ENCODE data around the gene SEPTIN7.
A peak's percentile ranks its signal among the peaks of the same experiment; 100 is the strongest.

Gene SEPTIN7

DNA sequence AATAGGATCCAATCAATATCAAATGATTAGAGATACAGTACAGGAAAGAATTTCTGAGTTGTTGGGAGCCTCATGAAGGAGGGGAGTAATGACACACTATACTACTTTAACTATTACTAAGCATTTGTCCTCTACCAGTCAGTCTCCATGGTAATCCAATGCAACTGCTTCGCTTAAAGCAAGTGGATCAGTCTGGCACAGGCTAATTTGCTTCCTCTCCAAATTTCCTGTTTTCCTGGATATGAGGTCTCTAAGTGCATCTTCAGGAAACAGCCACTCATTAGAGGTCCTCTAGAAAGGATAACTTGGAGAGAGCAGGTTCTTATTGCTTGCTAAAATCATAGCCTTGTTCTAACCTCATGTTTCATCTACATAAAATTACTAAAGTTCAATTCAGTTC is 8.4 kb upstream of the SEPTIN7 start:
- DNase-seq = no peak

DNA sequence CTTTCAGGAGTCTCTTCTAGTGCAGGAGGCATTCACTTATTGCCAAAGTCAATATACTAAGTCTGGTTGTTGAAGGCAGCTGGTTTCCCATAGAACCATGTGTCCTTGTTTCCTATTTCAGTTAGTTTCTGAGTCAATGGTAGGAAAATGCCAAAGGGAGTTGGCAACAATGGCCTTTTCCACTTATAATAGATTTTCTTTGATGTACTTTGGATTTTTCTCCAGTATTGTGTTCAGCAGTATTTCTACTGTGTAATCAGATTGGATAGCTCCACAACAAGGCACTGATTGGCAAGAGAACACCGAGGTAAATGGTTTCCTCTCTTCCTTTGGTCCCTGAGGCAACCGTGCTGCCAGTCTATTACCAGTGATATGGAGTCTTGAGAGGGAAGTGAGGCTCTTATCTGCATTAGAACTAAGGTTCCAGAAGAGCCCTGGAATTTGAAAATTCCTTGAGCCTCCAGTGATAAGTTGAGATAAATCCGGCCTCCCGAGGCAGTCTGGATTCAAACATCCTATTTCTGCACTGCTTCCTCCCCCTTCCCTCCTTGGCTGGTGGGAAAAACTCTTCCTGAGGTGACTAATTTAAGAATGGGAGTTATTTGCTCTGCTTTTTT is 7.9 kb upstream of the SEPTIN7 start:
- no peak for DNase-seq

DNA sequence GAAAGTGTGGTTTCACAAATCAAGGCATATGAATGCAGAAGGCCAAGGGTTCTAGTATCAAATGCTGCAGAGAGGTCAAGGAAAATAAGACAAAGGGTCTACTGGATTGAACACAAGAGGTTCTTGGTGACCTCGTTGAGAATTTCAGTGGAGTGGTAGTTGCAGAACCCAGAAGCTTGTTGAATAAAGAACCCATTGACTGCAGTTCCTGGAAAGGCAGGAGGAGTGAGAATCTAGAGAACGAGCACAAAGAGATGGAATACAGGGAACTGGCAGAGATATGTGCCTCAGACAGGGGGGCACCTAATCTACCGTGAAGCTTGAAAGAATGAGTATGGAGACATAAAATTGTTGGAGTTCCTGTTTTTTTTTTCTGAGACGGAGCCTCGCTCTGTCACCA is 3.5 kb upstream of the SEPTIN7 start:
- no peak for DNase-seq

DNA sequence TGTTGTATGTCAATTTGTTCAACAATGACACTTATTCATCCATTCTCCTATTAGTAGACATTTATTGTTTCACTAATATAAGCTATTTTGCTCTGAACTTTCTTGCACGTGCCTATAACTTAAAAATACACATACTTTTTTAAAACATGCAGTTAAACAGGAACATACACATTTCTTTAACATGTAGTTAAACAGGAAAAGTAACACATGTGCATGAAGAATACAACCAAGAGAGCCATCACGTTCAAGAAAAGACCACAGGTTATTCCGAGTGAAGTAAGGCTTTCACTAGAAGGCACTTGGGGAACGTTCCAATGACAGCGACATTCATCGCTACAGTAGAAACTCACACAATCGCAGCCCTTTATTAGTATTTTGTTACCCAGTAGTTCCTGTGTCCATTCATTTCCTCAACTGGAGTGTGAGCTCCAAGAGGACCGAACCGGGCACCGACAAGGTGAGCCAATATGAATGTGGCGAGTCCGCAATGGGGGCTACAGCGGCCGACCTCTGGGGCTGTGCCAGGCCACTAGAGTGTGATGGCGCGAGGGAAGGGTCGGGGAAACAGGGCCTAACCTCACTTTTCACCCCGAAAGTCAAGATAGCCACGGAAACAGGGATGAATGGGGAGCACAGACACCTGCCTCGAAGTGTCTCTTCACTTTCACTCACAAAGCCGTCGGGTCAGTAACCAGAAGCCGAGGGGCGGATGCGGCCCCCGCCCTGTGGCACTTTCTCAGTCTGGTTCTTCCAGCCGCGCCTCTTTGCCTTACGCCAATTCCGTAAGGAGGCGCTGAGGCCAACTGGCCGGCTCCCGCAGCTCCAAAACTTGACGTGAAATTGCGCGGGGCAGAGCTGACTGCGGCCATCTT is 775 bp upstream of the SEPTIN7 start:
- DNase-seq = peak; percentile 83

DNA sequence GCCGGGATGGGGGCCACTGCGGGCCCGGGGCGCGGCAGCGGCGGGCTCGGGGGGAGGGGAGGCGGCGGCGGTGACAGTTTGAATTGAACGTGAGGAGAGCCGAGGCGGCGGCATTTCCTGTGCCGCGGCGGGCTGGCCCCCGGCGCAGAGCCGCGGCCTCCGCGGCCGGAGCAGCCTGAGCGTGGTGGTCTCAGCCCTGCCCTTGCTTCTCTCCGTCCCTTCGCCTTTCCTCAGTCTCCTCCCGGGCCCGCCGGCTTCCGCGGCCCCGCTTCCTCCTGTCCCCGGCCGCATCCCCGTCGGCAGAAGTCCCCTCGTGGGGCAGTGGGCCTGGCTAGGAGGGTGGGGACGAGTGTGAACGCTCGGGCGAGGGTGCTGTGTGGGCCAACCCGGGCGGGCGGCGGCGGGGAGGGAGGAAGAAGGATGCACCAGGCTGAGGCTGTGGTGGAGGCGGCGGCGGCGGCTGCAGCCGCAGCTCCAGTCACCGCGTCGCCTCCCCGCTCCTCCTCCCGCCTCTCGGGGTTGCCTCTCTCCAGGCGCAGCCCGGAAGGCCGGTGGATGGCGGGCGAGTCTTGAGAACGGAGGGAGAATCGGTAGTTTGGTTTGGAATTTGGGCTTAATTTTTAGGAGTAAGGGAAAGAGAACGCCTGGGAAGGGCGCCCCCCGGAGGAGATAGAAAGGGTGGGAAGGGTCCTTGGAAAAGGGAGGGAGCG is 690 bp downstream of the SEPTIN7 start:
- DNase-seq = peak; percentile 82

DNA sequence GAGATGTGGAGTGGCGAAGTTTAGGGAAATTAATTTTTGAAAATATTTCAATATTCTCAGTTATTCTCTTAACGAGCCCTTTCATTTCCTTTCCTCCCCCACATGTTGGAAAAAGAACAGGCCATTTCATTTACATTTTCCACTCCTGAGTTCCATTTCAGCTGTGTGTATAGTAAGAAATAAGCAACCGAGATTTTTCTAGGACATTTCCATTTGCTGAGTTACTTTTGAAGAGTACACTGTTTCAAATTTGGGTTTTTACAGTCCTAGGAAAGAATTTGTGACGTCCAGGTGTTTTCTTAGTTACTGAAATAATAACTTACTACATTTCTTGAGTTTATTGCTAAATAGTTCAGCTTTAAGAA is 1.2 kb downstream of the SEPTIN7 start:
- DNase-seq = no peak

DNA sequence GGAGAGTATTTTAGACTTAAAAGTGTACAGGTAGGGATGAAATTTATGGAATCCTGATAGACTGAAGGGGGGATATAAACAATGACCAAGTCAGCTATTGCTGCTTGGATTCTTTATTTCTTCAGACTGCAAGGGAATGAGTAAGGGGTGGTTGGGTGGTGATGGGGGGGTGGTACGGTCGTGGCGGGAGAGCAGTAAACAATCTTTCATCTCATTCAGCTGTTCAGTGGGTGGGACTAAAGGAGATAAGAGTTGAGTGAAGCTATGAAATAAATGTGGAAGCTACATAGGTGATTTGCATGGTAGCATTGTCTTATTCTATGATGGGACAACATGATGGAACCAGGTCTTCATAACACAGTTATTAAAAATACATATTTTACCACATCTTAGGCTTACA is 1.8 kb downstream of the SEPTIN7 start:
- DNase-seq = peak; percentile 59

DNA sequence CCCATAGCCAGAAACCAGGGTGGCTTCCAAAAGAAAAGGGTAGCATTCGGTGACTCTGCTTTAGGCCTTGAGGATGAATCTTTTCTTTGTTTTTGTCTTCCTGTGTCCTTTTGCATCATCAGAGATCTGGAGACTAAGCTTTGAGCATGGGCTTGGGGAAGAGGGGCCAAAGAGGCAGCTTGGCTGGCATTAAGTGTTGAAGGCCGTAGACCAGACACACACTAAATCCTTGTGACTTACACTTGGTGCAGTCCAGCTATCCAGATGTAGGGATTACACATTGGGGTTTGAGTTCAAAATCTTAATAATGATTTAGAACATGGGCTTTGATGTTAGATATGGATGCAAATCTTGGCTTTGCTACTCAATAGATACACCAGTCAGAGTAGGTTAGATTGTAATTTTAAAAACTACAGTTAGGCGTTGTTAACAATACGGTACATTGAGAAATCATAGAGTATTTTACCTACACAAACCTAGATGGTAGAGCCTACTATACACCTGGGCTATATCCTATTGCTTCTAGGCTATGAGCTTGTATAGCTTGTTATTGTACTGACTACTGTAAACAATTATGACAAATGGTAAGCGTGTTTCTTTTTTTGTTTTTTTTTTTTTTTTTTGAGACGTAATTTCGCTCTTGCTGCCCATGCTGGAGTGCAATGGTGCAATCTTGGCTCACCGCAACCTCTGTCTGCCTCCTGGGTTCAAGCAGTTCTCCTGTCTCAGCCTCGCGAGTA is 3.5 kb downstream of the SEPTIN7 start:
- no peak for DNase-seq

DNA sequence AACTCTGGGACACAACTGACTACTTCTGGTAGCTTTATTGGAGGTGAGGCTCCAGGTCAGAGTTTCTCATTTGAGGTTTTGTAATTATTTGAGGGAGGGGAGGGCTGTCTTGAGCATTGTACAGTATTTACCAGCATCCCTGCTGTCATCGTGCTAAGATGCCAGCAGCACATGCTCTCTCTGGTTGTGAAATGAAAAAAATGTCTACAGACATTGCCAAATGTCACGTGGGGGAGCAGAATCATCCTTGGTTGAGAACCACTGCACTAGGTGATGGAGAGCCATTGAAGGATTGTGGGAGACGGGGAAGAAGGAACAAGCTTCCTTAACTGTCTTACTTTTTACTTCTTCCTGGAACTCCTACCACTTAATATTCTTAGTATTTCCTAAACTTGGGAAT is 5.0 kb downstream of the SEPTIN7 start:
- DNase-seq = peak; percentile 8

DNA sequence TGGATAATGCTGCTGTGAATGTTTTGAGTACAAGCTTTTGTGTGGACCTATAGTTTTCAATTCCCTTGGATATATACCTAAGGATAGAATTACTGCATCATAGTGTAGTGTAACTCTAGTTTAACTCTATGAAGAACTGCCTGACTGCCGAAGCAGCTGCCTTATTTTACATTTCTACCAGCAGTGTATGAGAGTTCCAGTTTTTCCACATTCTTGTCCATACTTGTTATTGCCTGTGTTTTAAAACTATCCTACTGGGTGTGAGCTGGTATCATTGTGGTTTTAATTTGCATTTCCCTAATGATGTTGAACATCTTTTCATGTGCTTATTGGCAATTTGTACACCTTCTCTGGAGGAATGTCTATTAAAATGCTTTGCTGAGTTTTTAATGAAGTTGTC is 15.7 kb downstream of the SEPTIN7 start:
- no peak for DNase-seq

DNA sequence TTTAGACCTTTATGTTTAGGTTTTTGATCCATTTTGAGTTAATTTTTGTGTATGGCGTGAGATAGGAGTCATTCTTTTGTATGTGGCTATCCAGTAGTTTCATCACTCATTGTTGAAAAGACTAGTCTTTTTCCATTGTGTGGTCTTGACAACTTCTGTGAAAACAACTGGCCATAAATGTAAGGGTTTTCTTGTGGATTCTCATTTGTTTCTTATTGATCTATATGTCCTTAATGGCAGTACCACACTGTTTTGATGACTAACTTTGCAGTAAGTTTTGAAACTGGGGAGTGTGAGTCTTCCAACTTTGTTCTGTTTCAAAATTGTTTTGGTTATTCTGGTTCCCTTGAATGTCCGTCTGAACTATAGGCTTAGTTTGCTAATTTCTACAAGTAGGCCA is 16.3 kb downstream of the SEPTIN7 start:
- no peak for DNase-seq

DNA sequence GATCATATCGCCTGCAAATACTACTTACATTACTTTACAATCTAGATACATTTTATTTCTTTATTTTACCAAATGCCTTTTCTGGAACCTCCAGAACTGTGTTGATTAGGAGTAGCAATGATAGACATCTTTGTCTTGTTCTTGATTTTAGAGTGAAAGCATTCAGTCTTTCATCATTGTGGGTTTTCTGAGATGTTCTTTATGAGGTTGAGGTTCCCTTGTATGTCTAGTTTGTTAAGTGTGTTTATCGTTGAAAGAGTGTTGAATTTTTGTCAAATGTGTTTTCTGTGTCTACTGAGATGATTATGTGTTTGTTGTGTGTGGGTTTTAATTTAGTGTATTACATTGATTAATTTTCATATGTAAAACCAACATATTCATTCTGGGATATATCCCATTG is 17.1 kb downstream of the SEPTIN7 start:
- DNase-seq = no peak

DNA sequence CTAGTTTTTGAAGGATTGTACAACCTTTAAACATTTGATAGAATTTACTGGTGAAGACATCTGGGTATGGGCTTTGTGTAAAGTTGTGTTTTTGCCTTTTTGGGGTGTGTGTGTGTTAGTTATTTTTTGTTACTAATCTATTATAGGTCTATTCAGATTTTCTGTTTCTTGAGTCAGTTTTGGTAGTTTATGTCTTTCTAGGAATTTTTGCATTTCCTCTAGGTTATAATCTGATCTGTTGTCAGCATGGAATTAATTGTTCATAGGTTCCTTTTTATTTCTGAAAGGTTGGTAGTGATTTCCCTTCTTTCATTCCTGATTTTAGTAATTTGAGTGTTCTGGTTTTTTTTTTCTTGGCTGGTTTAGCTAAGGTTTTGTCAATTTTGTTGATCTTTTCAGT is 17.7 kb downstream of the SEPTIN7 start:
- no peak for DNase-seq

DNA sequence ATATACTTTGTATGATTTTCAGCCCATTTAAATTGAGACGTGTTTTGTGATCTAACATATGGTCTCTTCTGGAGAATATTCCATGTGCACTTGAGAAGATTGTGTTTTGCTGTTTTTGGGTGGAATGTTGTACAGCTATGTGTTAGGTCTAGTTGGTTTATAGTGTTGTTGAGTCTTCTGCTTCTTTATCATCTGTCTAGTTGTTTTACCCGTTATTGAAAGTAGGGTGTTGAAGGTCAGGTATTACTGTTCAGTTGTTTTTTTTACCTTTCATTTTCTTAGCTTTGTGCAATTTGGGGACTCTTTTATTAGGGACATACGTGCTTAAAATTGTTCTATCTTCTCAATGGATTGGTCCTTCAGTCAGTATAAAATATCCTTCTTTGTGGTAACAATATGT is 18.5 kb downstream of the SEPTIN7 start:
- DNase-seq = no peak

DNA sequence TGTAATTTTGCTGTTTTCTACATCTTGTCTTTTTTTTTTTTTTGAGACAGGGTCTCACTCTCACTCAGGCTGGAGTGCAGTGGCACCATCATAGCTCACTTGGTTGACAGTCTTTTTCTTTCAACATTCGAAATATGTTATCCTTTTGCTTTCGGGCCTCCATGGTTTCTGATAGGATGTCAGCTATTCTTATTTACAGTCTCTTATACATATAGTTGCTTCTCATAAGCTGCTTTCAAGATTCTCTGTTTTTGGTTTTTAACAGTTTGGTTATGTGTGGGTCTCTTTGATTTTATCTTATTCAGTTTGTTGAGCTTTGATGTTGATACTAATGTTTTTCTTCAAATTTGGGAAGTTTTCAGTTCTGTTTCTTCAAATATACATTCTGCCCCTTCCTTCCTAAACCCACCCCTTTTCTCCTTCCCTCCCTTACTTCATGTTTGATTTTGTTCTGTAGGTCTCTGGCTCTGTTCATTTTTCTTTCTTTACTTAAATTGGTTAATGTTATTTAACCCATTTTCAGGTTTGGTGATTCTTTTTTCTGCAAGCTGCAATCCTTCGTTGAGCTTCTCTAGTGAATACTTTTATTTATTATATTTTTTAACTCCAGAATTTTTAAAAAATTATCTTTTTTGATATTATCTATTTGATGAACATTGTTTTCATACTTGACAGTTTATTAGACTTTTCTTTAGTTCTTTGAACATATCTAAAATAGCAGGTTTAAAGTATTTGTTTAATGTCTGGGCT is 19.3 kb downstream of the SEPTIN7 start:
- DNase-seq = no peak

DNA sequence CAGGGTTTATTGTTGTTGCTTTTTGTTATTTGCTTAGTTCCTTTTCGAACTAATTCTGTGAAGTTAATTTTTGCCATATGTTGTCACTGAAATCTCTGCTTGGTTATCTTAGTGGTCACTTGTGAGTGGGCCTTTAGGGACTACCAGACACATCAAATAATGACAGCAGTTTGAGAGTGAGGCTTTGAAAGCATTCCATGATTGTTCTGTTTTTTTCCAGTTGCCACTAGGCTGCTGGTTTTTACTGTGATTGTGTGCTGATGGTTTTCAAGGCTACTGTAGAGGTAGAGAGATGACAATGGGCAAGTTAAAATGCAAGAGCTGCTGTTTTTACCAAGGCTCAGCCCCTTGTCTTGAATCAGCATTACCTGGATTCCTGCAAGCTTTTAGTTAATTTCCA is 20.0 kb downstream of the SEPTIN7 start:
- no peak for DNase-seq

DNA sequence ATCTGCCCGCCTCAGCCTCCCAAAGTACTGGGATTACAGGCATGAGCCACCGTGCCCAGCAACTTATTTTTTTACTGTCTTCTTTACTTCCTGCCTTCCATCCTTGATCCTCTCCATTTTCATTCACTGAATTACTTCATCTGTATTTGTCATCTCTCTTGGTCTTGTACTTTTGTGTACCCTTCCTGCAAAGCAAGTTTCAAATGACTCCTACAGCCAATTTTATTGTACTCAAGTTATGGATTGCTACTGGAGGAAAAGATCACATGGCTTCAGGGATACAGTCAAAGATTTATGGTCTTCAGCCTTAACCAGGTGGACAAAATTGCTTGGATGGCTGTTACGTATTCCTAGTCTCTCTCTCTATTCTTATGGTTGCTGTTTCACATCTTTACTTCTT is 22.6 kb downstream of the SEPTIN7 start:
- DNase-seq = no peak

DNA sequence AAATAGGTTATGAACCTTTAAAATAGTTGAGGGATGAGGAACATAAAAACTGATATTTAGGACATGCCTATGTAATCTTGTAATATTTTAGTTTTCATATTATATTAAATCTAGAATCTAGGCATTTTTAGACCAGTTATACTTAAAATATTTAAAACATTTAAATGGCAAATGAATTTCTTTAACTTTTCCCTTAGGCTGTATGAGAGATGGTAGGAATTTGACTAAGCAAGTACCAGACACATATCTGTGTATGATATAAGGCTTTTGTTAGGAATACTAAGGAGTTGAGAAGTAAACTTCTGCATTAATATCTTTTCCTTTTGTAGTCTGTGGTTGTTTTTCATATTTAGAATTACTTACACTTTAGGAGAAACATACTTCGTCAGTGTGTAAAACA is 25.1 kb downstream of the SEPTIN7 start:
- no peak for DNase-seq

DNA sequence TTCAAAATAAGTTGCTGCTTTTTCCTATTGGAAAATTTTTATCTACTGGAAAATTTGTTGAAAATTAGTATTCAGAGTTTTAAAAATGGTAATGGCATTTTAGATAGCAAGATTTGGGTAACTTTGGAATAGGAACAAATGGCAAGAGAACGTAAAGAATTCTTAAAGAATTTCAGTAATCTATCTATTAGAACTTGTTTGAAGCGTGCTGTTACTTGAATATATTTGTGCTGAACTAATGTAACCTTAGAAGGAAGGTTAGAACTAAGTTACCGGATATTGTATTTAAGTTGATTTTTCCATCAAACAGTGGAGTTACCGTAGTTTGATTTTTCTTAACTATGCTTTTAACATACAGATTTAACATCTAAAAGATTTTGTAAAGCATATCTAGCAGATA is 25.9 kb downstream of the SEPTIN7 start:
- DNase-seq = no peak

DNA sequence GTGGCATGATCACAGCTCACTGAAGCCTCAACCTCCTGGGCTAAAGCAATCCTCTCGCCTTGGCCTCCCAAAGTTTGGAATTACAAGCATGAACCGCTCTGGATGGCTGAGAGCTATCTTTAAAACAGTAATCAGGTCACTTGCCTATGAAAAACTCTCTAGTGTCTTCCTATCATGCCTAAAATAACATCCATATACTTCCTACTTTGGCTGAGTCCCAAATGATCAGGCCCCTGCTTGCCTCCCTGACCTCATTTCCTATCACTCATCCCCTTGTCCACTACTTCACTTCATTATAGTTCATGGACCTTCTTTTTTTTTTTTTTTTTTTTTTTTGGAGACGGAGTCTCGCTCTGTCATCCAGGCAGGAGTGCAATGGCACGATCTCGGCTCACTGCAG is 28.0 kb downstream of the SEPTIN7 start:
- no peak for DNase-seq

DNA sequence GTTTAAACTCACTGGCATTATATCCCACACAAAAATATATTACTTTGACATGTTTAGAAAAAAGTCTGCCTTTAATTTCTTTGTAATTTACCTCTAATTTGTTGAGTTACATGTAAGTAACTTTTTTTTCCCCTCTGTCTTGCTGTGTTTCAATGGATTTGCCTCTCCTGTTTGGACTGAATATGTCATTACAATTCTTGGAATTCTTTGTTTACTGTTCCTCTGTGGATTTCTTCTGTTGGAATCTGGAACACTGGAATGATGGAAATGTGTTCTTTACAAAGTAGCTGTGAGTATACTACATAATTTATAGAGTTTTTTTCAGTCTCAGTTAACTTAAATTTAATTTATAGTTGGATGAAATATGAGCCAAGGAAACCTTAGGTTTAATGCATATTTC is 30.4 kb downstream of the SEPTIN7 start:
- no peak for DNase-seq
